ENCODE results near the gene PTPRN2.

The PTPRN2 gene

GRCh38 chr7:158395780-158396278 is 191.8 kb downstream of the PTPRN2 start:
- in situ Hi-C loops (cut with MboI; ENCODE audit: low sequenced_read_pairs, unreplicated experiment): no loop called here
- TF ChIP-seq CTCF (IDR thresholded peaks at IDR 0.05; ENCODE audit: borderline replicate concordance, control extremely low read depth, extremely low read depth, insufficient read depth, missing control alignments): no peak
- DNase-seq (ENCODE audit: low spot score): no peak

- no peak for TF ChIP-seq CTCF (IDR thresholded peaks at IDR 0.05; ENCODE audit: borderline replicate concordance, control extremely low read depth, extremely low read depth, insufficient read depth, missing control alignments)
- DNase-seq (ENCODE audit: low spot score): no peak
- in situ Hi-C loops (cut with MboI; ENCODE audit: low sequenced_read_pairs, unreplicated experiment): no loop called here
These were observed 192.3 kb downstream of the PTPRN2 start for GRCh38 chr7:158395349-158395748.

DNA sequence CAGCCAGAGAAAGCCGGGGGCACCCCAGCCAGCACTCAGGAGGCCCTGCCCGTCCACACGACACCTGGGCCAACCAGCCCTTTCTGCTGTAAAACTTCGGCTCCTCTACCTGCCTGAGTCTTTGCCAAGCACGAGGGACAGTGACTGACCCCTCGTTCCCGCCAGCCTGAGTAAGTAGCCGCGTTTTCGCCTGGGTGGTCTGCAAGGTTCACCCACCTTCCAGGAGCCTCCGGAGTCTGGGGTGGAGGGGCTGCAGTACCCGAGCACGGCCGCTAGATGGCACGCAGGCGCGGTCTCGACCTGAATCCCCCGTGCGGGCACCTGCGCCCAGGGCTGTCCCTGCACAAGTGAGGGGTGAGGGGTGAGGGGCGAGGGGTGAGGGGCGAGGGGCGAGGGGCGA is 192.7 kb downstream of the PTPRN2 start:
- TF ChIP-seq CTCF (IDR thresholded peaks at IDR 0.05; ENCODE audit: borderline replicate concordance, control extremely low read depth, extremely low read depth, insufficient read depth, missing control alignments): no peak
- peak; percentile 59 for DNase-seq (ENCODE audit: low spot score)
- in situ Hi-C loops (cut with MboI; ENCODE audit: low sequenced_read_pairs, unreplicated experiment): no loop called here

- DNase-seq (ENCODE audit: low spot score): no peak
- no peak for TF ChIP-seq CTCF (IDR thresholded peaks at IDR 0.05; ENCODE audit: borderline replicate concordance, control extremely low read depth, extremely low read depth, insufficient read depth, missing control alignments)
- in situ Hi-C loops (cut with MboI; ENCODE audit: low sequenced_read_pairs, unreplicated experiment): no loop called here
These were observed 193.5 kb downstream of the PTPRN2 start for GRCh38 chr7:158393926-158394625.

GRCh38 chr7:158392251-158392650 is 195.4 kb downstream of the PTPRN2 start:
- TF ChIP-seq CTCF (IDR thresholded peaks at IDR 0.05; ENCODE audit: borderline replicate concordance, control extremely low read depth, extremely low read depth, insufficient read depth, missing control alignments): no peak
- DNase-seq (ENCODE audit: low spot score): no peak
- in situ Hi-C loops (cut with MboI; ENCODE audit: low sequenced_read_pairs, unreplicated experiment): no loop called here

- in situ Hi-C loops (cut with MboI; ENCODE audit: low sequenced_read_pairs, unreplicated experiment): no loop called here
- DNase-seq (ENCODE audit: low spot score): no peak
- TF ChIP-seq CTCF (IDR thresholded peaks at IDR 0.05; ENCODE audit: borderline replicate concordance, control extremely low read depth, extremely low read depth, insufficient read depth, missing control alignments): no peak
These were observed 196.1 kb downstream of the PTPRN2 start for GRCh38 chr7:158391541-158391940.
